ENCODE data around the gene GABRR3.

DNA sequence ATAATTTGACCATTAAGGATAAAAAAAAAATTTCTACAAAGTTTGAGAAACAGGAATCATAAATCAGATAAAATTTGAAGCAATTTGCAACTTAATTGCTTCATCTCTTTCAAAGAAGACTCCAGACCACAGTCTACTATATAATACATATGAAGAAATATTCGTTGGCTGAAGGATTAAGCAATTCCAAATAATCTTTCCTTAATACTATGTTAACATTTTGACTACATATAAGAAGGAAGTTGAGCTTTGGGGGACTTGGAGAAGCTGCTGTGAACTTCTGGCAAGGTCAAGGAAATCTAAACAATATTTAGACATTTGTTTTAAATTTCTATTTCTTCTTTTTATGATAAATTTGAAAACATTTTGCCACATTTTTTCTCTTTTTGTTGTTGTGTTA is 13.5 kb upstream of the GABRR3 start:
- TF ChIP-seq, protein P1, sequence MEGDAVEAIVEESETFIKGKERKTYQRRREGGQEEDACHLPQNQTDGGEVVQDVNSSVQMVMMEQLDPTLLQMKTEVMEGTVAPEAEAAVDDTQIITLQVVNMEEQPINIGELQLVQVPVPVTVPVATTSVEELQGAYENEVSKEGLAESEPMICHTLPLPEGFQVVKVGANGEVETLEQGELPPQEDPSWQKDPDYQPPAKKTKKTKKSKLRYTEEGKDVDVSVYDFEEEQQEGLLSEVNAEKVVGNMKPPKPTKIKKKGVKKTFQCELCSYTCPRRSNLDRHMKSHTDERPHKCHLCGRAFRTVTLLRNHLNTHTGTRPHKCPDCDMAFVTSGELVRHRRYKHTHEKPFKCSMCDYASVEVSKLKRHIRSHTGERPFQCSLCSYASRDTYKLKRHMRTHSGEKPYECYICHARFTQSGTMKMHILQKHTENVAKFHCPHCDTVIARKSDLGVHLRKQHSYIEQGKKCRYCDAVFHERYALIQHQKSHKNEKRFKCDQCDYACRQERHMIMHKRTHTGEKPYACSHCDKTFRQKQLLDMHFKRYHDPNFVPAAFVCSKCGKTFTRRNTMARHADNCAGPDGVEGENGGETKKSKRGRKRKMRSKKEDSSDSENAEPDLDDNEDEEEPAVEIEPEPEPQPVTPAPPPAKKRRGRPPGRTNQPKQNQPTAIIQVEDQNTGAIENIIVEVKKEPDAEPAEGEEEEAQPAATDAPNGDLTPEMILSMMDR (conservative IDR thresholded peaks at IDR 0.05 in 1 of 2, IDR thresholded peaks at IDR 0.05 in 1 of 2; ENCODE audit: low read depth in 1 of 2, low read length in 2 of 2) = no peak
- TF ChIP-seq EZH2 (IDR thresholded peaks at IDR 0.05; ENCODE audit: low read length, missing control alignments) = no peak
